Nephron progenitor cell (in vitro differentiated cells): ENCODE results near the gene ZNF506.

Experiments used
- DNase-seq: peaks from one replicate; pipeline ENCODE4 v3.0.0; 2021
- H3K27ac Mint-ChIP-seq: 2 replicates; pipeline ENCODE4 v1.8.0; 2021; ENCODE audit warnings: mild to moderate bottlenecking, moderate library complexity, mixed read lengths
- H3K27me3 Mint-ChIP-seq: 2 replicates; pipeline ENCODE4 v1.8.0; 2021; ENCODE audit warnings: mild to moderate bottlenecking, low read depth, mixed read lengths; ENCODE audit not compliant: poor library complexity
- H3K36me3 Mint-ChIP-seq: 2 replicates; pipeline ENCODE4 v1.8.0; 2021; ENCODE audit warnings: low read depth, mixed read lengths
- H3K4me1 Mint-ChIP-seq: 2 replicates; pipeline ENCODE4 v1.8.0; 2021; ENCODE audit warnings: mixed read lengths
- H3K4me3 Mint-ChIP-seq: 2 replicates; pipeline ENCODE4 v1.8.0; 2021; ENCODE audit warnings: mild to moderate bottlenecking, moderate library complexity, mixed read lengths
- H3K9me3 Mint-ChIP-seq: 2 replicates; pipeline ENCODE4 v1.8.0; 2021; ENCODE audit warnings: mild to moderate bottlenecking, moderate library complexity, mixed read lengths
- CTCF ChIP-seq: fragments of 200-600 bp; sonication (generic); IDR thresholded peaks from 2 replicates; pipeline ENCODE4 v1.5.0; 2021; ENCODE audit warnings: antibody characterized with exemption

ZNF506 gene

GRCh38 chr19:19742773-19743172 is 78.8 kb downstream of the ZNF506 start:
- DNase-seq = no peak
- no peaks in the 10 kb centered on the region for H3K36me3 Mint-ChIP-seq
- TF ChIP-seq CTCF = no peak
- H3K9me3 Mint-ChIP-seq = peaks cover 43% of the 10 kb centered on the region
- no peak overlapping the region for H3K4me3 Mint-ChIP-seq
- H3K27ac Mint-ChIP-seq = no peak overlapping the region
- peaks cover 6% of the 10 kb centered on the region for H3K27me3 Mint-ChIP-seq
- H3K4me1 Mint-ChIP-seq = no peaks in the 10 kb centered on the region
